Endodermal cell (in vitro differentiated cells): ENCODE measurements around the gene RAB3D. TPM values are rescaled to one million over a fixed set of nuclear protein-coding genes. Genes with fewer than 3 reads are reported as not detected.

Source experiments
- DNase-seq: peaks from one replicate; pipeline ENCODE4 v3.0.0-alpha.2; 2017
- H3K27ac ChIP-seq: 2 replicates; pipeline ENCODE4 v1.5.1; 2013; ENCODE audit warnings: mild to moderate bottlenecking, low read depth, low read length, moderate library complexity
- H3K27me3 ChIP-seq: 2 replicates; pipeline ENCODE4 v1.6.1; 2013; ENCODE audit warnings: mild to moderate bottlenecking, low read length, moderate library complexity; ENCODE audit not compliant: insufficient read depth, control insufficient read depth, poor library complexity, severe bottlenecking
- H3K36me3 ChIP-seq: 2 replicates; pipeline ENCODE4 v1.7.0; 2013; ENCODE audit warnings: mild to moderate bottlenecking, low read length, moderate library complexity; ENCODE audit not compliant: control insufficient read depth, insufficient read depth
- H3K4me1 ChIP-seq: one replicate; pipeline ENCODE4 v1.7.0; 2013; ENCODE audit warnings: low read length; ENCODE audit not compliant: control insufficient read depth, insufficient read depth
- H3K4me3 ChIP-seq: 2 replicates; pipeline ENCODE4 v1.5.1; 2013; ENCODE audit warnings: mild to moderate bottlenecking, low read length, moderate library complexity
- H3K9ac ChIP-seq: 2 replicates; pipeline ENCODE4 v1.6.1; 2013; ENCODE audit warnings: mild to moderate bottlenecking, low read length, moderate library complexity; ENCODE audit not compliant: poor library complexity, severe bottlenecking; ENCODE audit errors: extremely low read depth
- H3K9me3 ChIP-seq: 2 replicates; pipeline ENCODE4 v1.6.1; 2013; ENCODE audit warnings: mild to moderate bottlenecking, low read length, moderate library complexity; ENCODE audit not compliant: control insufficient read depth
- H3K27ac Mint-ChIP-seq: 2 replicates; pipeline ENCODE4 v1.8.0; 2020; ENCODE audit warnings: mixed read lengths
- H3K27me3 Mint-ChIP-seq: 2 replicates; pipeline ENCODE4 v1.8.0; 2021; ENCODE audit warnings: mild to moderate bottlenecking, mixed read lengths; ENCODE audit not compliant: insufficient read depth
- H3K36me3 Mint-ChIP-seq: 2 replicates; pipeline ENCODE4 v1.8.0; 2020; ENCODE audit warnings: low read depth, mixed read lengths
- H3K4me1 Mint-ChIP-seq: 2 replicates; pipeline ENCODE4 v1.8.0; 2020; ENCODE audit warnings: mixed read lengths
- H3K4me3 Mint-ChIP-seq: 2 replicates; pipeline ENCODE4 v1.8.0; 2020; ENCODE audit warnings: mild to moderate bottlenecking, moderate library complexity, mixed read lengths
- H3K9me3 Mint-ChIP-seq: 2 replicates; pipeline ENCODE4 v1.8.0; 2020; ENCODE audit warnings: mild to moderate bottlenecking, mixed read lengths
- WGBS, 2 experiments: methylation state at CpG; one replicate each; pipeline versions ENCODE4 v1.1.5 to v1.1.7; 2013; ENCODE audit warnings: missing lambda C conversion rate in 2 of 2, mixed read lengths in 1 of 2; ENCODE audit not compliant: insufficient coverage in 1 of 2, insufficient read length in 1 of 2; 5-methylcytosine and 5-hydroxymethylcytosine counted together
- total RNA-seq, 2 donors: library from RNA; stranded (reverse); fragmentation: NEBNext Ultra II Directional in 1 of 2; extraction: Animal tissue kit (Norgen Biotek cat#: 25700) in 1 of 2; gene quantifications; 2 replicates in 1 of 2; 3 replicates in 1 of 2; pipeline ENCODE4 v1.2.1, GENCODE V29; 2021
- TF ChIP-seq, protein P1 (sequence below): fragments of 200-600 bp; sonication (generic); conservative IDR thresholded peaks from 2 replicates; pipeline ENCODE4 v1.5.0; 2021; ENCODE audit warnings: antibody characterized with exemption, mild to moderate bottlenecking

RAB3D gene
- total RNA-seq, 2 donors from 2014 or later, result 37.2 to 43.2 TPM

DNA sequence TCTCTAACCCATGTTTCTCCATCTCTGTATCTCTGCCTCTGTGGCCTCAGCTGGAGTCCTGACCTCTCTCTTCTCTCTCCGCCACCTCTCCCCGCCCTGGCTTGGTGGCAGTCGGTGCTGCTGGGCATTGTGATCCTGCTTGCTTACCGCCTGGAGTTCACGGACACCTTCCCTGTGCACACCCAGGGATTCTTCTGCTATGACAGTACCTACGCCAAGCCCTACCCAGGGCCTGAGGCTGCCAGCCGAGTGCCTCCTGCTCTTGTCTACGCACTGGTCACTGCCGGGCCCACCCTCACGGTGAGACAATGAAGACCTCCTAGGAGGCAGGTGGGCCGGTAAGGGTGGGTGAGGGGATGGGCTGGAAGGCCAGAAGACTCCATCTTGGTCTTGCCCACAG is 20.0 kb upstream of the RAB3D start:
- H3K4me1 Mint-ChIP-seq, result peaks cover 4% of the 10 kb centered on the region
- H3K4me3 Mint-ChIP-seq, result no peak overlapping the region
- no peak for DNase-seq
- H3K9ac ChIP-seq, result no peak overlapping the region
- H3K4me3 ChIP-seq, result no peak overlapping the region
- H3K36me3 Mint-ChIP-seq, result no peaks in the 10 kb centered on the region
- peaks cover 12% of the 10 kb centered on the region for H3K27me3 ChIP-seq
- H3K27ac ChIP-seq, result no peak overlapping the region
- H3K4me1 ChIP-seq, result no peaks in the 10 kb centered on the region
- TF ChIP-seq, protein P1, sequence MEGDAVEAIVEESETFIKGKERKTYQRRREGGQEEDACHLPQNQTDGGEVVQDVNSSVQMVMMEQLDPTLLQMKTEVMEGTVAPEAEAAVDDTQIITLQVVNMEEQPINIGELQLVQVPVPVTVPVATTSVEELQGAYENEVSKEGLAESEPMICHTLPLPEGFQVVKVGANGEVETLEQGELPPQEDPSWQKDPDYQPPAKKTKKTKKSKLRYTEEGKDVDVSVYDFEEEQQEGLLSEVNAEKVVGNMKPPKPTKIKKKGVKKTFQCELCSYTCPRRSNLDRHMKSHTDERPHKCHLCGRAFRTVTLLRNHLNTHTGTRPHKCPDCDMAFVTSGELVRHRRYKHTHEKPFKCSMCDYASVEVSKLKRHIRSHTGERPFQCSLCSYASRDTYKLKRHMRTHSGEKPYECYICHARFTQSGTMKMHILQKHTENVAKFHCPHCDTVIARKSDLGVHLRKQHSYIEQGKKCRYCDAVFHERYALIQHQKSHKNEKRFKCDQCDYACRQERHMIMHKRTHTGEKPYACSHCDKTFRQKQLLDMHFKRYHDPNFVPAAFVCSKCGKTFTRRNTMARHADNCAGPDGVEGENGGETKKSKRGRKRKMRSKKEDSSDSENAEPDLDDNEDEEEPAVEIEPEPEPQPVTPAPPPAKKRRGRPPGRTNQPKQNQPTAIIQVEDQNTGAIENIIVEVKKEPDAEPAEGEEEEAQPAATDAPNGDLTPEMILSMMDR, result no peak
- H3K36me3 ChIP-seq, result no peaks in the 10 kb centered on the region
- H3K27me3 Mint-ChIP-seq, result peaks cover 62% of the 10 kb centered on the region
- H3K9me3 ChIP-seq, result no peaks in the 10 kb centered on the region
- H3K27ac Mint-ChIP-seq, result no peak overlapping the region
- no peaks in the 10 kb centered on the region for H3K9me3 Mint-ChIP-seq
- 87 to 90% methylated on average over 6 to 11 of the region's 11 CpGs for WGBS, 2 experiments

DNA sequence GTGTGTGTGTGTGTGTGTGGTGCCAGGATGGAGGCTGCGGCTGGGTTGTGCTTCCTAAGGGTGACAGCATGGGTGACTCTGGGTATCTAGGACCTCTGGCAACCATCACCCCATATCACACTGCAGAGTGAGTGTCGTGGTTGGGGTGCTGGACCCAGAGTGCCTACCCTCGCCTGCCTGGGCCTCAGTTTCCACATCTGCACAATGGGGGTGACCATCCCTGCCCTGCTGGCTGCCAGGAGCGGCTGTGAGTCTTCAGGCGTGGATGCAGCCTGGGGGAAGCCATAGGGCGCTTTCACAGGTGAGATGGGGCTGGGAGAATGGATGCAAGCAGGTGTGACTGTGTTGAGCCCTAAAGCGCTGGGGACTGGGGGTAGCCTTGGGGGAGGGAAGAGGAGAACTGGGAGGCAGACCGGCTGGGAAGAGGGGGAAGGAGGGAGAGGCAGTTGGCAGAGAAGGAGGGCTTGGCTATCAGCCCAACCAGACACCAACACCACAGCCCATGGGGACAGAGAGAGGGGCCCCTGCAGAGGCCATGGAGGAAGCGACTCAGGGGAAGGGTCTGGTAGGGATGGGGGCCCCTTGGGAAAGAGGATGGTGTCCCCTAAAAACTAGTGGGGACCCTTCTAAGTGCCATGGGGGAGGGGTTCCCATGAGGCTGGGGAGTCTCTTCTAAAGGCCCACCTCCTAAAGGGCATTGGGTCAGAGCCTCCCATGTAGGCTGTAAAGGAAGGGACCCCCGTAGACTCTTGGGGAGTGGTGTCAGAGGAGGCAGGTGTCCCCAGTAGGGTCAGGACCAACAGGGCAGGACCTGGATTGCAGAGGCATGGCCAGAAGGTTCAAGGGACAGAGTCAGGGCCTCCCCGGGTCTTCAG is 17.5 kb upstream of the RAB3D start:
- Histone ChIP-seq H3K9ac (no peak overlapping the region), H3K27ac (no peak overlapping the region), H3K36me3 (no peaks in the 10 kb centered on the region), H3K9me3 (no peaks in the 10 kb centered on the region), H3K27me3 (peaks cover 12% of the 10 kb centered on the region), H3K4me1 (no peaks in the 10 kb centered on the region), H3K4me3 (no peak overlapping the region)
- Mint-ChIP-seq H3K27ac (no peak overlapping the region), H3K27me3 (peaks cover 71% of the 10 kb centered on the region), H3K4me3 (no peak overlapping the region), H3K4me1 (peaks cover 4% of the 10 kb centered on the region), H3K9me3 (no peaks in the 10 kb centered on the region), H3K36me3 (no peaks in the 10 kb centered on the region)
- DNase-seq, result no peak
- WGBS, 2 experiments, result 87 to 93% methylated on average over 4 to 11 of the region's 11 CpGs
- TF ChIP-seq, protein P1, result no peak

DNA sequence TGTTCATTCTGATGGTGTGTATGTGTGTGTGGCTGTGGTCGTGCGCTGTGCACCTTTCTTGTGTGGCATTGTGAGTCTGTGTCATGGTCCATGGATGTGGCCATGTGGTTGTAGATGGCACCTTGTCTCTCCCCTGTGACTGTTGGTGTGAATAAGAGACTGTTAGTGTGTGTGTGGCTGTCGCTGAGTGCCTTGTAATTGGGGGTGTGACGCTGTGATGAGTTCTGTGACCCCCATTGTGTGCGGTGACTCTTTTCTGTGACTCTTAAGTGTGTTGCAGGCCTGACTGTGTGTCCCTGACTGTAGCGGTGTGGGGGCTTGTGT is 16.6 kb upstream of the RAB3D start:
- TF ChIP-seq, protein P1, result no peak
- no peaks in the 10 kb centered on the region for H3K36me3 Mint-ChIP-seq
- peaks cover 69% of the 10 kb centered on the region for H3K27me3 Mint-ChIP-seq
- peak overlapping the region; percentile 44 for H3K4me3 Mint-ChIP-seq
- H3K4me1 ChIP-seq, result no peaks in the 10 kb centered on the region
- H3K4me1 Mint-ChIP-seq, result peaks cover 4% of the 10 kb centered on the region
- H3K9me3 ChIP-seq, result no peaks in the 10 kb centered on the region
- H3K36me3 ChIP-seq, result no peaks in the 10 kb centered on the region
- H3K9ac ChIP-seq, result no peak overlapping the region
- DNase-seq, result no peak
- H3K9me3 Mint-ChIP-seq, result no peaks in the 10 kb centered on the region
- no peak overlapping the region for H3K27ac Mint-ChIP-seq
- no peak overlapping the region for H3K27ac ChIP-seq
- H3K27me3 ChIP-seq, result peaks cover 10% of the 10 kb centered on the region
- WGBS, 2 experiments, result 63 to 85% methylated on average over 2 to 6 of the region's 6 CpGs
- peak overlapping the region; percentile 71 for H3K4me3 ChIP-seq
